Calu3 (cell line): ENCODE data around the gene SPAG8. TPM values are rescaled to one million over a fixed set of nuclear protein-coding genes. Genes with fewer than 3 reads are reported as not detected.
A peak's percentile ranks its signal among the peaks of the same experiment; 100 is the strongest.

Experiments used
- BruUV-seq: library from RNA; stranded (reverse); fragments of 400-500 nt; replicated peaks from 2 replicates; lab custom pipeline; 2021; lab: Mats Ljungman, UMichigan
- CTCF ChIA-PET: fragments of 300-600 bp; sonication (Branson Sonifier 250); formaldehyde crosslinking; loops from one replicate; lab custom pipeline; 2022; ENCODE audit warnings: antibody characterized with exemption; lab: Charles Lee
- DNase-seq: peaks from one replicate; pipeline ENCODE4 v3.0.0; 2022
- H3K27ac Mint-ChIP-seq: one replicate; pipeline ENCODE4 v1.8.0; 2022; ENCODE audit warnings: mixed read lengths; ENCODE audit not compliant: unreplicated experiment
- H3K27me3 Mint-ChIP-seq: one replicate; pipeline ENCODE4 v1.8.0; 2022; ENCODE audit warnings: mixed read lengths; ENCODE audit not compliant: unreplicated experiment
- H3K36me3 Mint-ChIP-seq: one replicate; pipeline ENCODE4 v1.8.0; 2022; ENCODE audit warnings: mild to moderate bottlenecking, moderate library complexity, mixed read lengths; ENCODE audit not compliant: insufficient read depth, unreplicated experiment
- H3K4me1 Mint-ChIP-seq: one replicate; pipeline ENCODE4 v1.8.0; 2022; ENCODE audit warnings: mild to moderate bottlenecking, low read depth, mixed read lengths; ENCODE audit not compliant: unreplicated experiment
- H3K4me3 Mint-ChIP-seq: one replicate; pipeline ENCODE4 v1.8.0; 2022; ENCODE audit warnings: mild to moderate bottlenecking, low read depth, moderate library complexity, mixed read lengths; ENCODE audit not compliant: unreplicated experiment
- H3K9me3 Mint-ChIP-seq: one replicate; pipeline ENCODE4 v1.8.0; 2022; ENCODE audit warnings: low read depth, mixed read lengths; ENCODE audit not compliant: unreplicated experiment
- intact Hi-C: fragments of 100-400 bp; cut with micrococcal nuclease; formaldehyde crosslinking; loops from one replicate; pipeline ENCODE4 v1.10.0; 2022; ENCODE audit not compliant: unreplicated experiment
- total RNA-seq: library from RNA; stranded (reverse); gene quantifications from 2 replicates; pipeline ENCODE4 v1.2.3, GENCODE V29; 2022
- TF ChIP-seq, protein P1 (sequence below): fragments of 200-600 bp; IDR thresholded peaks from one replicate; pipeline ENCODE4 v1.8.0; 2022; ENCODE audit warnings: antibody characterized with exemption; ENCODE audit not compliant: unreplicated experiment

SPAG8 gene
- total RNA-seq, 1 experiment from 2014 or later = 0.97 TPM

DNA sequence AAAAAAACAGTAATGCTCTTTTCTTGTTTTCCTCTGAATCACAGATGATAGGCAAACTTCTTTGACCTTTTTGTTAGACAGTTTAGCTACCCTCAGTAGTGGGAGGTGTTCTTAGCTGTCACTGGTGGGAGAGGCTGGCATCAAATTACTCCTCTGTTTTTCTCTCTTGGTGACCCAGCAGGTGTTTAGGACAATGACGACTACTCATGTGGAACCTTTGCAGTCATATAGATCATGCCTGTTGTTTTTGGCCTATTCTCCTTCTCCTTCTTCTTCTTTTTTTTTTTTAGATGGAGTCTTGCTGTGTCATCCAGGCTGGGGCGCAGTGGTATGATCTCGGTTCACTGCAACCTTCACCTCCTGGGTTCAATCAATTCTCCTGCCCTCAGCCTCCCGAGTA is 36.0 kb downstream of the SPAG8 start:
- no peak for DNase-seq
- intact Hi-C loops = no loop called here
- Mint-ChIP-seq H3K36me3 (peaks cover 8% of the 10 kb centered on the region), H3K4me1 (peaks cover 7% of the 10 kb centered on the region), H3K27me3 (no peaks in the 10 kb centered on the region), H3K27ac (no peak overlapping the region), H3K9me3 (no peaks in the 10 kb centered on the region), H3K4me3 (no peak overlapping the region)
- BruUV-seq = no TSS peak
- TF ChIP-seq, protein P1, sequence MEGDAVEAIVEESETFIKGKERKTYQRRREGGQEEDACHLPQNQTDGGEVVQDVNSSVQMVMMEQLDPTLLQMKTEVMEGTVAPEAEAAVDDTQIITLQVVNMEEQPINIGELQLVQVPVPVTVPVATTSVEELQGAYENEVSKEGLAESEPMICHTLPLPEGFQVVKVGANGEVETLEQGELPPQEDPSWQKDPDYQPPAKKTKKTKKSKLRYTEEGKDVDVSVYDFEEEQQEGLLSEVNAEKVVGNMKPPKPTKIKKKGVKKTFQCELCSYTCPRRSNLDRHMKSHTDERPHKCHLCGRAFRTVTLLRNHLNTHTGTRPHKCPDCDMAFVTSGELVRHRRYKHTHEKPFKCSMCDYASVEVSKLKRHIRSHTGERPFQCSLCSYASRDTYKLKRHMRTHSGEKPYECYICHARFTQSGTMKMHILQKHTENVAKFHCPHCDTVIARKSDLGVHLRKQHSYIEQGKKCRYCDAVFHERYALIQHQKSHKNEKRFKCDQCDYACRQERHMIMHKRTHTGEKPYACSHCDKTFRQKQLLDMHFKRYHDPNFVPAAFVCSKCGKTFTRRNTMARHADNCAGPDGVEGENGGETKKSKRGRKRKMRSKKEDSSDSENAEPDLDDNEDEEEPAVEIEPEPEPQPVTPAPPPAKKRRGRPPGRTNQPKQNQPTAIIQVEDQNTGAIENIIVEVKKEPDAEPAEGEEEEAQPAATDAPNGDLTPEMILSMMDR = no peak
- CTCF ChIA-PET = no interaction called here

DNA sequence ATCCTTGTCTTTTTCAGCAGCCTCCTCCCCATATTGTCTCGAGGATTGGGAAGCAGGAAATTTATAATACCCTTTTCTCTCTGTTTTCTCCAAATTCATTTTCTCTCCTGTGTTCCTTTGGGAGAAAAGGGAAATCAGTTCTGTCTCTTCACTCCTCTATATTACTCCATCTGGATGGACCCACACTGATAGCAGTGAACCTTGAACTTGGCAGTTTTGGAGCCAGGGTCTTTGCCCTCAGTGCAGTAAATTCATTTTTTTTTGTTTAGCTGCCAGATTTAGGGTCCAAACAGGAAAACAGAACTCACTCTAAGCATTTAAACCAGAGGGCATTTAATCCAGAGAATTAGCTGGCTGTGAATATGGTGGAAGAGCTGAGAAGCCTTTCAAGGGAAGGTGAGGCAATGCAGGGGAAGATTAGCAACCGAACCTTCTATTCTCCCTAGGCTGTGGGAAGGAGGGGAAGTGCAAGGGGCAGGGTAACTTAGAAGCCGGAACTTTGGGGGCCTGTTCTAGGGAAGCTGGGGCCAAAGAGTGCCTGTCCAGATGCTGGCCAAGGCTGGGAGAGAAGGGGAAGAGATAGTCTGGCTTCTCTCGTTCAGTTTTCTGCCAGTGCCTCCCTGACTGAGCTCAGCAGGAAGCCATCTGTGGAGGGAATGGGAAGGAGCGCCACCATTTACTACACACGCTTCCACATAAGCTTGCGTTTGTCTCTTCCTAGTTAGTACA is 37.0 kb downstream of the SPAG8 start:
- DNase-seq = no peak
- BruUV-seq = no TSS peak
- Mint-ChIP-seq H3K27me3 (no peaks in the 10 kb centered on the region), H3K9me3 (no peaks in the 10 kb centered on the region), H3K27ac (peak overlapping the region; percentile 67), H3K4me3 (no peak overlapping the region), H3K36me3 (peaks cover 8% of the 10 kb centered on the region), H3K4me1 (peaks cover 7% of the 10 kb centered on the region)
- intact Hi-C loops = no loop called here
- TF ChIP-seq, protein P1 = no peak
- CTCF ChIA-PET = no interaction called here

DNA sequence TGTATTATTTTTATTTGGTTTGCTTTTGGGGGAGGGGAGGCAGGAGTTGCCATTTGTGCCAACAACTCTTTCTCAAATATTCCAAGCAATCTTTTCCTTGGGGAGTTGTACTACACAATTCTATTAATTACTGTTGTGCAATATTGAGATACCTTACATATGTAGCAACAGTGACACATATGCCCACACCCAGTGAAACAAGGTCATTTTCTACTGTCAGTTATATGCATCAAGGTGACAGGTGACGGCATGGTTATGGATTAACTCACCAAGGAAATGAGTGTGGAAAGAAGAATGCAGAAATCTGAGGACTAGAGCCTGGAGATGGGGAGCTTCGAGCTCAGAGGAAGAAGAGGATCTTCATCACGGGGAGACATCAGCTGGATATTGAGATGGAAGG is 40.1 kb downstream of the SPAG8 start:
- CTCF ChIA-PET = no interaction called here

DNA sequence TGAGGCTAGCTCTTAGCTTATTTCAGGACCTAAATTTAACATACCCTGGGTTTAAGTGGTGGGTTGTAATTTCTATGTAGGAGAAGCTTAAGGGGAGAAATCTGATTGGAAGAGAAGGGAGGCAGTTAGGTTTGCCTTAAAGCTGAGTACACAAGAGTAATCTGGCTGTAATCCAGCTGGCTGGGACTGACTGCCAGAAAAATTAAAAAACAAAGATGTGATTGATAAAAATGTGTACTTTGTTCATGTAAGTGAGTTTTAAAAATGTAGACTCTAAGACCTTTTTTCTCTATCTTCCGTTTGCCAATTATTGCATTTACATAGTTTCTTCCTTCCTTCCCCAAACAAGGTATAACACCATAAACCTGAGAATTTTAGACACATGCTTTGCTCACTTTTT is 40.5 kb downstream of the SPAG8 start:
- no peaks in the 10 kb centered on the region for H3K9me3 Mint-ChIP-seq
- H3K27ac Mint-ChIP-seq = no peak overlapping the region
- H3K4me1 Mint-ChIP-seq = peaks cover 7% of the 10 kb centered on the region
- TF ChIP-seq, protein P1 = no peak
- H3K36me3 Mint-ChIP-seq = peaks cover 4% of the 10 kb centered on the region
- DNase-seq = peak; percentile 34
- CTCF ChIA-PET = no interaction called here
- intact Hi-C loops = no loop called here
- H3K4me3 Mint-ChIP-seq = no peak overlapping the region
- BruUV-seq = no TSS peak
- no peaks in the 10 kb centered on the region for H3K27me3 Mint-ChIP-seq

More for the DNA sequence above, 40.1 kb downstream of the SPAG8 start:
- no peaks in the 10 kb centered on the region for H3K9me3 Mint-ChIP-seq
- DNase-seq = peak; percentile 26
- peaks cover 7% of the 10 kb centered on the region for H3K4me1 Mint-ChIP-seq
- peaks cover 4% of the 10 kb centered on the region for H3K36me3 Mint-ChIP-seq
- no peak overlapping the region for H3K4me3 Mint-ChIP-seq
- BruUV-seq = no TSS peak
- intact Hi-C loops = no loop called here
- no peaks in the 10 kb centered on the region for H3K27me3 Mint-ChIP-seq
- TF ChIP-seq, protein P1 = no peak
- no peak overlapping the region for H3K27ac Mint-ChIP-seq
